Measurements from ENCODE around the gene ZXDA.
"Not testable (repeated sequence)": the region's sequence is repeated elsewhere in the genome, so short reads cannot be mapped to it uniquely, and the experiment has no call there.

ZXDA gene

GRCh38 chrX:57910287-57910912 is at the start of gene ZXDA:
Gene ZXDA, minus strand, starts transcription at chrX:57910458. Its CDS starts 38 bp downstream, at chrX:57910420.
- DNase-seq (ENCODE audit: low read depth in 2 of 2) = not testable (repeated sequence)

- no peak for DNase-seq (ENCODE audit: low read depth in 2 of 2)
Observed at GRCh38 chrX:57952320-57952678, 42.0 kb upstream of the ZXDA start.

- no peak for DNase-seq (ENCODE audit: low read depth in 2 of 2)
Observed at GRCh38 chrX:57951666-57952319, 41.5 kb upstream of the ZXDA start.

GRCh38 chrX:57933321-57933720 is 23.1 kb upstream of the ZXDA start:
- DNase-seq (ENCODE audit: low read depth in 2 of 2) = no peak

GRCh38 chrX:57932266-57932665 is 22.0 kb upstream of the ZXDA start:
- DNase-seq (ENCODE audit: low read depth in 2 of 2) = no peak

GRCh38 chrX:57930051-57930450 is 19.8 kb upstream of the ZXDA start:
- DNase-seq (ENCODE audit: low read depth in 2 of 2) = no peak

- no peak for DNase-seq (ENCODE audit: low read depth in 2 of 2)
Observed at GRCh38 chrX:57929373-57929772, 19.1 kb upstream of the ZXDA start.

GRCh38 chrX:57925806-57926205 is 15.5 kb upstream of the ZXDA start:
- DNase-seq (ENCODE audit: low read depth in 2 of 2) = no peak

- DNase-seq (ENCODE audit: low read depth in 2 of 2) = no peak
Observed at GRCh38 chrX:57918750-57919436, 8.6 kb upstream of the ZXDA start.

- no peak for DNase-seq (ENCODE audit: low read depth in 2 of 2)
Observed at GRCh38 chrX:57915680-57916079, 5.4 kb upstream of the ZXDA start.

- DNase-seq (ENCODE audit: low read depth in 2 of 2) = not testable (repeated sequence)
Observed at GRCh38 chrX:57909595-57910286, 517 bp downstream of the ZXDA start.

- DNase-seq (ENCODE audit: low read depth in 2 of 2) = not testable (repeated sequence)
Observed at GRCh38 chrX:57908972-57909594, 1.2 kb downstream of the ZXDA start.

GRCh38 chrX:57906790-57907189 is 3.5 kb downstream of the ZXDA start:
- DNase-seq (ENCODE audit: low read depth in 2 of 2) = no peak

- no peak for DNase-seq (ENCODE audit: low read depth in 2 of 2)
Observed at GRCh38 chrX:57905141-57905540, 5.1 kb downstream of the ZXDA start.

GRCh38 chrX:57904176-57904880 is 5.9 kb downstream of the ZXDA start:
- DNase-seq (ENCODE audit: low read depth in 2 of 2) = no peak

- no peak for DNase-seq (ENCODE audit: low read depth in 2 of 2)
Observed at GRCh38 chrX:57902633-57903032, 7.6 kb downstream of the ZXDA start.

GRCh38 chrX:57901466-57901865 is 8.8 kb downstream of the ZXDA start:
- DNase-seq (ENCODE audit: low read depth in 2 of 2) = no peak

- DNase-seq (ENCODE audit: low read depth in 2 of 2) = no peak
Observed at GRCh38 chrX:57900975-57901374, 9.3 kb downstream of the ZXDA start.

GRCh38 chrX:57899906-57900305 is 10.4 kb downstream of the ZXDA start:
- no peak for DNase-seq (ENCODE audit: low read depth in 2 of 2)

GRCh38 chrX:57899064-57899463 is 11.2 kb downstream of the ZXDA start:
- DNase-seq (ENCODE audit: low read depth in 2 of 2) = no peak

GRCh38 chrX:57871463-57871862 is 38.8 kb downstream of the ZXDA start:
- DNase-seq (ENCODE audit: low read depth in 2 of 2) = no peak

Measured in stimulated activated CD8-positive, alpha-beta memory T cell treated with anti-CD3 and anti-CD28 coated beads, Interleukin-2, amount 100 ng/mL, for 48 hours (primary cell).